ENCODE results near the gene IL11RA.
"Not testable (repeated sequence)": the region's sequence is repeated elsewhere in the genome, so short reads cannot be mapped to it uniquely, and the experiment has no call there.

Gene IL11RA

DNA sequence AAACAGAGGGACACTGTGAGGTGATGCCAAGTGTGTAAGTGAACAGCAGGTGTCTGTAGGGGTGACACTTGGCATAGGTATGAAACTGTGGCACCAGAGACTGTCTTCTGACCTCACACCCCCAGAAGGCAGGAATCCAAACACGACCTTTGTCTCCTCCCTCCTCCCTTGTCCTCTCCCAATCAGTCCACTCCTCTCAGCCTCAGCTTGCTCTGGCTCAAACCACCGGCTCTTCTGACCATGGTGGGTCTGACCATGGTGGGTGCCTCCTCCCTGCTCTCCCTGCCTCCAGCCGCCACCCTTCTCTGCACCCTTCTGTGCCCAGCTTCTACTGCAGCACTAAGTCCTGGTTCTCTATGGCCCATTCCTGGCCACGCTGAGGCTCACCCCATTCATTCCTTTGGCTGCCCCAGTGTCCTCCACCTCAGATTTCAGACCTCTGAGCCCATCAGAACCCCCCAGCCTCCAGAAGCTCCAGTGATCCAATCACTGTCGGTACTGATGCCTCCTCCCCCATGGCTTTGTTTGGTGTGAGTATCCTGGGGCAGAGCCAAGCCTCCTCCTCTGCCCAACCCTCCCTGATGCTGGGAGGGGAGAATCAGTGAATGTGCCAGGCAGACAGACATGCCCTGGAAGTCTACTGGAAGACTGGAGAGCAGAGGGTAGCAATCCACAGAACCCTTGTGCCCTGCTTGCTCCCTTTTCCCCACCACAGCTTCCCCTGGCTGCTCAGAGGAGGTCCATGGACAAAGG, 21.4 kb upstream of the IL11RA start:
- no peak for DNase-seq

DNA sequence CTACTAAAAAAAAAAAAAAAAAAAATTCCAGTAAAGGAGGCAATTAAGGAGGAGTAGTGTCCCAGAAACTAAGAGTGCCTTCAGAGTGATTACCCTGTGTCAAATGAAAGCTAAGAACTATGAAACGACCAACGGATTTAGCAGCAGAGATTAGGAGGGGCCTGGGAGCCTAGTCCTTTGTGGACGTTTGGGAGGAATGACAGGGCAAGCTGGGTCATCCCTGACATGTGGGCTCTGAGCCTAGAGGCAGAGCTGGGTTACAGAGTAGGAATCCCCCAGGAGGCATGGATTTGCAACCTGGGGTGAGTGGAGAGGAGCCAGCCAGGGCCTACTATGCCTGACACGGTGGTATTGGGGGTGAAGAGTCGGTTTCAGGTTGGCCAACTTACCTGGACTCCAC, 18.8 kb upstream of the IL11RA start:
- no peak for DNase-seq

DNA sequence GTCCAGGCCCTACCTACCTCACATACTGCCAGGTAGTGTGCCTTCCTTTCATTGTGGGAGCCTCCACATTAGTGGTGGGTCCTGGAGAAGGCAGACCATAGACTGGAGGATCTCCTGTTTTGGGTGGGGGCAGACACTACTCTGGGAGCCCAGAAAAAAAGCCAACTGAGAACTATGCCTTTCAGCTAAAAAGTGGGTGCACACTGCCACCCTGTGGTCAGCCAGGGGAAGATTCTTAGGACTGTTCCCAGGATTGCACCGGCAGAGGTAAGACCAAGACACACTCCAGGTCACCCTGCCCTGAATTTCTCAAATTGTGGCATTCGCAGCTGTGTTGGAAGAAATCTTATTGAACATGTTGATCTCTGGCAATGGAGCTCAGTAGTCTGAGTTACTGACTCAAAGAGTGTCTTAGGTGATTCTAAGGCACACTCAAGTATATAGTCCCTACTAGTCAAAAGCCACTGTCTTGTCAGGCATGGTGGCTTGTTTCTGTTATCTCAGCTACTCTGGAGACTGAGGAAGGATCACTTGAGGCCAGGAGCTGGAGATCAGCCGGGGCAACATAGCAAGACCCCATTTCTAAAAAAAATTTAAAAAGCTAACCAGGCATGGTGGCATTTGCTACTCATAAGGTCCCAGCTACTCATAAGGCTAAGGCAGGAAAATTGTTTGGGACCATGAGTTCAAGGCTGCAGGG, 18.0 kb upstream of the IL11RA start:
- DNase-seq, result peak; percentile 81

DNA sequence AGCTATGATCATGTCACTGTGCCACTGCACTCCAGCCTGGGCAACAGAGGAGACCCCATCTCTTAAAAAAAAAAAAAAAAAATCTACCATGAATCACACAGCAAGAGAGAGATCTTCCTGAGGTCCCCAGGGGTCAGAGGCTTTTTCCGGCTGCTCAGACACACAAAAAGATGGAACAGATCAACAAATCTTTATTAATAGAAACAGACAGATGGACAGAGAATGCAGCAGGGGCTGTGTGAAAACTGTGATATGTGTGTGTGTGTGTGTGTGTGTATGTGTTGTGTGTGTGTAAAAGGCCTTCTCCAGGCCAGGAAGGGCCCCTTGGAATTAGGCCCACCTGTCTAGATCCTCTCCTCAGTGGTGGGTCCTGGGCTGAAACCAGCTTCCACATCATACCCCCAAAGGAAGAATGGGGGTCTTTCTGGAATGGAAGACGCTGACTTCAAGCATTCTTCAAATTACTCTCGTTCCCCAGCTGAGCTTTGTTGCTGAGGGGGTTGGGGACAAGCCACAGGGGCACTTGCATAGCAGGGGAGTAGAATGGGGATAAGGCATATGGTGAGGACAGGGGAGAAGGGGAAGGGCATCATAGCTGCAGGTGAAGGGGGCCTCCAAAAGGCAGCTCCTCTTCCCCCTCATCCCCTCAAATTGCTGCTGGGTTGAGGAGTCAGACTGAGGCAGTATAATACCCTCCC, 17.3 kb upstream of the IL11RA start:
- DNase-seq, result no peak

DNA sequence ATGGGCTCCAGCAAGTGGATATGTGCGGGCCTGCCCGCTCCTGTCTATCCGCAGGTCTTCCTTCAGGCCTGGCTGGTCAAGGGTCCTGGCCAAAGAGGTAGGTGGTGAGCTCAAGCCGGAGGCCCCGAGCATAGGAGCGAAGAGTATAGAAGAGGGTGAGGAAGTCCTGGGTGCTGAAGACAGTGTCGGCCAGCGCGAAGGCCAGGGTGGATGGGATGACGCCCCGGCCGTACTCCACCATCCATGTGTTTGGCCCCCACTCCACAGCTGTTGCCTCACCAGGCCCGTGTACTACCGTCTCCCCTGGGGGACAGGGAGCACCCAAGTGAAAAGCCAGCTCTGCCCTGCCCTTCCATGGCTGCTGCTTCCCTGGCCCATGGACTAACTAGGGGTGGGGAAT, 16.4 kb upstream of the IL11RA start:
- no peak for DNase-seq

DNA sequence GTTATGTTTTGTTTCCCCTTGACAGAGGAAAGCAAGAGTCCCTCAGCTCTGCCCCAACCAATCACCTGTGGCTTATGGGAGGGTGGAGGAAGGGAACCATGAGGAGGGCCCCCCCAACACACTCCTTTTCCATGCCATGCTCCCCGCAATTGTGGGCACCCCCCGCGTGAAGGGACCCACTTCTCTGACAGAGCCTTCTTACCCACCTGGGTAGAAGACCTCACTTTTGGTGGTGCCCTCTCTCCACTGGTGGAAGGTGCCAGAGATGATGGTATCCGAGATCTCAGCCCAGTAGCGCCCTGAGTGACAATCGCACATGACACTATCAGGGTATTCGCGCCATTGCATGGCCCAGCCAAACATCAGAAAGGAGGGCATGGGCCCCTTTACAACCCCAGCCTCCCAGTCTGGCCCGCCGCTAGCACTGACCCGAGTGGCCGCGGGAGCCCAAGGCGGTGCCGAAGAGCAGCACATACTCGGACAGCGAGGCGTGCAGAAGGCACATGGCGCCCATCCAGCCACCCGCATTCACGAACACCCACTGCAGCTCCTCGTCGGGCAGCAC, 15.1 kb upstream of the IL11RA start:
- no peak for DNase-seq

DNA sequence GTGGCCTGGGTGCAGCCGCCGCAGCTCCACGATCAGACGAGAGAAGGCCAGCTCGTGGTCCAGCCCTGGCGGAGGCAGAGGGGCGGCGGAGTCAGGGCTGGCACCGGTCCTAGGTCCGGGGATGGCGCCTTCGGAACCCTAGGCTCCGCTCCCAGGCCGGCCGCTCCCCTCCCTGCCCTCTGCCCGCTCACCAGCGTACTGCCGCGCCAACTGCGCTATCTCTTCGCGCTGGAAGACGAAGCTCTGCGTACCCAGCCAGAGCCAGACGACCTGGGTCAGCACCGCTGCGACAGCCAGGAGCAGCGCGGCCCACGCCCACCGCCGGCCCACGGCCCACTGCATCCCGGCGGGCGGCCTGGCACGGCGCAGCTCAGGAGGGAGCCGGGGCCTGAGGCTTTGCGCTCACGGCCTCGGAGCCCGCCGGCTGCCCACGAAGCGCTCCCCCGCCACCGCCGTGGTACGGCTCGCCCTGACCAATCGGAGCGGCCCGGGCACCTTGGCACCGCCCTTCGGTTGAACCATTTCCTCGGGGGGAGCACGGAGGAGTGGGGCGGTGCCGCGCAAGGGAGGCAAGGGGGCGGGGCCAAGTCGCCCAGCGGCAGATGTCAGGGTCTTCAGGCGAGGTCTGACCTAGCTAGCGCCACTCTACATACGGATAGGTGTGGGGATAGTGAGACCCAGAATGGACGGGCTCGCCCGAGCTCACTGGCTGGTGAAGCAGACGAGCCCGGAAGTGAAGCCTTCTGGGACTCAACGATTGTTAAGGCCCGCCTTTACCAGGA, 14.4 kb upstream of the IL11RA start, which contains the start of gene SIGMAR1:
SIGMAR1 (minus strand) TSS at position 432 of the 782 bp plus-strand sequence; CDS start at position 342, 90 bp downstream.
- DNase-seq, result peak; percentile 97

DNA sequence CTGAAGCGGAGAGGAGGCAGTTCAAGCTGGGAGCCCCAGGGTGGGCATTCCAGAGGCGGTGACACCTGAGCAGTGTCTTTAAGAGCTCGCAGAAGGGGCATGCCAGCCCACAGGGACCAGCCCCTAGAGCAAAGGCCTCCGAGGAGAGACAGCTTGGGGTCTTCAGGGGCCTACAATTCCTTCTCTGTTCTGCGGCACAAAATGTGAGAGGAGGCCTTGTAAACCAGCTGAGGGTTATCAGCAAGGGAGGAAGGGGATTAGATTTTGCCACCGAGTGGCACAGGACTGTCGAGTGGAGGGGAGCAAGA, 13.9 kb upstream of the IL11RA start:
- DNase-seq, result no peak

DNA sequence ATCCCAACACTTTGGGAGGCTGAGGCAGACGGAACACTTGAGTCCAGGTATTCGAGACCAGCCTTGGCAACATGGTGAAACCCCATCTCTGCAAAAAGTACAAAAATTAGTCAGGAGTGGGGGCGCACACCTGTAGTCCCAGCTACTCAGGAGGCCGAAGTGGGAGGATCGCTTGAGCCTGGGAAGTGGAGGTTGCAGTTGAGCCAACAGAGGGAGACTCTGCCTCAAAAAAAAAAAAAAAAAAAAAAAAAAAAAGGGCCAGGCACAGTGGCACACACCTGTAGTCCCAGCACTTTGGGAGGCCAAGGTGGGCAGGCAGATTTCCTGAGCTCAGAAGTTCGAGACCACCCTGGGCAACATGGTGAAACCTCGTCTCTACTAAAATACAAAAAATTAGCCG, 12.7 kb upstream of the IL11RA start:
- not testable (repeated sequence) for DNase-seq

DNA sequence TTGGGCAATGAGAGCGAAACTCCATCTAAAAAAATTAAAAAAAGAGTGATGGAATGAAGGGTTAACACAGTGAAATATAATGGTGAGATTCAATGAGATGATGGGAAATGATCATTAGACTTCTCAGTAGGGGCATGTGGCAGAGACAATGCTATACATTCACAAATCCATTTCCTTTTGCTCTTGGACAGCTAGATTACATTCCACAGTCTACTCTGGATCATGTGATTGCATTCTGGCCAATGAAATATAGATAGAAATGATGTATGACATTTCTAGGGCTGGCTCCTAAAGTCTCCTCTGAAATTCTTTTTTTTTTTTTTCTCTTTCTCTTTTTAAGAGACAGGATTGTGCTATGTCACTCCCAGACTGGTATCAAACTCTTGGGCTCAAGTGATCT, 9.3 kb upstream of the IL11RA start:
- no peak for DNase-seq

DNA sequence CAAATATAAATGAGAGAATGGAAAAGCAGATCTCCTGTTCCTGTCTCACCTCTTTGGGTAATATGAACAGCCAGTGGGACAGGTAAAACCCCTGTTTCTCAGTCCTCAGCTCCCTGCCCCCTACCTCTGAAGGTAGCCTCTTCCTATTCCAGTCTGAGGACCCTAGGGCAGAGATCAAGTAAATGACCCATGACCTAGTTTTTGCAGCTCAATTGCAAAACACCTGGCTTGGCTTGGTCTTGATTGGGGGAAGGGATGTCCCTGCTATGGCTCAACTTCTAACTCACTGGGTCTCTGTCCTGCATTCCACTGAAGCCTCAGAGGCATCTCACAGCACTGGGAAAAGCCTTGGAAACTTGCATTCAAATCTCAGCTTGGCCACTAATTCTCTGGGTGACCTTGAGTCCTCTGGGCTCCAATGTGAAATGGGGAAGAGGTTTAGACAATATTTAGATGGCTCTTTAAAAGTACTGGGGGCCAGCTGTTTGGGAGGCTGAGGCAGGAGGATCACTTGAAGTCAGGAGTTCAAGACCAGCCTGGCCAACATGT, 7.1 kb upstream of the IL11RA start:
- no peak for DNase-seq

DNA sequence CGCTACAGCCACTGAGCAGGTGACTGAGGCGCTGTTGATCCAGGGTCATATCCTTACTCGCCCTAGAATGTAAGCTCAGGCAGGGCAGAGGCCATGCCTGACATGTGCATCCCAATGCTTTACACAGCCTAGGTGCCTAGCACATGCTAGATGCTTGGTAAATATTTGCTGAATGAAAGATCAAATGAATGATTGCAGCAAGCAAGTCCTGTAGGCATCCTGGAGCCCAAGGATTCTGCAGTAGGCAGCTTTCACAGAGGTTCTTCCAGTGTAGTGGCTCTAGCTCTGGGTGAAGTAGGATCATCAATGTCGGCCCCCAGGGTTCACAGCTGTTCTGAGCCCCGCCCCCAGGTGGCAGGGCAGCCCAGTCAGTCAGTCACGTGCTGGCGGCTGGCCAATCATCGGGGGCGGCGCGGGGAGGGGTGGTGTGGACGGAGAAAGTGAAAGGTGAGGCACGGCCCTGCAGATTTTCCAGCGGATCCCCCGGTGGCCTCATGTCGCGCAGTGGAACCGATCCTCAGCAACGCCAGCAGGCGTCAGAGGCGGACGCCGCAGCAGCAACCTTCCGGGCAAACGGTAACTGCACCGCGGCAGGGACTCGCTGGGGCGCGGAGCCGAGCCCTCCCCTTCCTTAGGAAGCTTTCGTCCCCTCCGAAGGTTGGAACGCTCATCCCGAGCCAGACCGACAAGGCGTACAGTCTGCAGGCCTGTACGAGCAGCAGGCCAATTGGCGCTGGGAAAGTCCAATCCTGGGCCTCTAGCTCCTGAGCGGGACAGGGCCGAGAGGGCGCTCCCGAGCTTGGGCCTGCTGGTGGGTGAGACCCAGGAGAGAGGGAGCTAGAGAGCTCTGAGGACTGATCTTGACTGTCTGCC, 5.5 kb upstream of the IL11RA start, which contains the start of gene GALT:
GALT (plus strand) TSS at position 465 of the 873 bp plus-strand sequence; CDS start at position 495, 30 bp downstream.
- DNase-seq, result peak; percentile 96

DNA sequence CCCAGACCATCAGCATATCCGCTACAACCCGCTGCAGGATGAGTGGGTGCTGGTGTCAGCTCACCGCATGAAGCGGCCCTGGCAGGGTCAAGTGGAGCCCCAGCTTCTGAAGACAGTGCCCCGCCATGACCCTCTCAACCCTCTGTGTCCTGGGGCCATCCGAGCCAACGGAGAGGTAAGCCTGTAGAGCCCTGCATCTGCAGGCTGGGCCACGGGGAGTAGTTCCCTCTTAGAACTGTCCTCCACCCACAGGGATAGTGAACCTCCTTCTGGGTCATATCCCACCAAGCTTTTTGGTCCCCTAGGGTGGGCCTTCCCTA, 4.9 kb upstream of the IL11RA start:
- no peak for DNase-seq

DNA sequence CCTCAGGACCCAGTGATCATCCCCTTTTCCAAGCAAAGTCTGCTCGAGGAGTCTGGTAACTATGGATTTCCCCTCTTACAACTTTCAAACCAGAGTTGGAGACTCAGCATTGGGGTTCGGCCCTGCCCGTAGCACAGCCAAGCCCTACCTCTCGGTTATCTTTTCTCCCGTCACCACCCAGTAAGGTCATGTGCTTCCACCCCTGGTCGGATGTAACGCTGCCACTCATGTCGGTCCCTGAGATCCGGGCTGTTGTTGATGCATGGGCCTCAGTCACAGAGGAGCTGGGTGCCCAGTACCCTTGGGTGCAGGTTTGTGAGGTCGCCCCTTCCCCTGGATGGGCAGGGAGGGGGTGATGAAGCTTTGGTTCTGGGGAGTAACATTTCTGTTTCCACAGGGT, 4.3 kb upstream of the IL11RA start:
- no peak for DNase-seq

DNA sequence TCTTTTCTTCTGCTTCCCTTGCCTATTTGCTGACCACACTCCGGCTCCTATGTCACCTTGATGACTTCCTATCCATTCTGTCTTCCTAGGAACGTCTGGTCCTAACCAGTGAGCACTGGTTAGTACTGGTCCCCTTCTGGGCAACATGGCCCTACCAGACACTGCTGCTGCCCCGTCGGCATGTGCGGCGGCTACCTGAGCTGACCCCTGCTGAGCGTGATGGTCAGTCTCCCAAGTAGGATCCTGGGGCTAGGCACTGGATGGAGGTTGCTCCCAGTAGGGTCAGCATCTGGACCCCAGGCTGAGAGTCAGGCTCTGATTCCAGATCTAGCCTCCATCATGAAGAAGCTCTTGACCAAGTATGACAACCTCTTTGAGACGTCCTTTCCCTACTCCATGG, 3.3 kb upstream of the IL11RA start:
- no peak for DNase-seq

DNA sequence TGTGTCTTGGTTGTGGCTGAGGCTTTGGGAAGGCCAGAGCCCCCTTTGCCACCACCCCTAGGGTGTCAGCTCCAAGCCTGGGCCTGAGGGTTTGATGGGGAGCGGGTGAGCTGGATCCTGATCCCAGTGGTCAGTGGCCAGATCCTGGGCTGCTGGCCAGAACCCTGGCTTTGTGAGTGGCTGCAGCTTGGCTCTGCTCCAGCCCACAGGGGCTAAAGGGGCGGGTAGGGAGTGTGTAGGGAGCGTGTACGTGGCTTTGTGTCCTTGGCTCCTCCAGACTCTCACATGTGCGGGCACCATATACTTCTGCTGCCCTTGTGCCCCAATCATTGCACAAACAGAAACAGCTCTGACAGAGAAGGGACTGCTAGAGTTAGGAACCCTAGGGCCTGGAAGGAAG, 1.2 kb upstream of the IL11RA start:
- DNase-seq, result no peak

DNA sequence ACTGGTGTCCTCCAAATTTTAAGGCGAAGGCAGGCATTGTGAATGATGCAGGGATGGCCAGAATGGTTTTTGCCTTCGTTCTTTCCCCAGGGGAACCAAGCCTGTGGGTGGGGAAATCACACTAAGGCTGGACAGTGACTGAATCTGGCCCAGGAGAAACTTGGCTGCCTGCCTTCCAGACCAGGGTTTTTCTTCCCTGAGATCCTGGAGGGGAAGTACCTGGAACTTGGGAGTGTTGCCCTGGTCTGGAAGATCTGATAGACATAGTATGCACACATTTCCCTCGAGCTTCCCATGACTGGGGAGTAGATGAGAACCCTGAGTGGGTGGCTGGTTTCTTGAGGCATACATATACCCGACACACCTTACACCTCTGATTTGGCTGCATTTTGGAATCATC, 664 bp upstream of the IL11RA start:
- no peak for DNase-seq

DNA sequence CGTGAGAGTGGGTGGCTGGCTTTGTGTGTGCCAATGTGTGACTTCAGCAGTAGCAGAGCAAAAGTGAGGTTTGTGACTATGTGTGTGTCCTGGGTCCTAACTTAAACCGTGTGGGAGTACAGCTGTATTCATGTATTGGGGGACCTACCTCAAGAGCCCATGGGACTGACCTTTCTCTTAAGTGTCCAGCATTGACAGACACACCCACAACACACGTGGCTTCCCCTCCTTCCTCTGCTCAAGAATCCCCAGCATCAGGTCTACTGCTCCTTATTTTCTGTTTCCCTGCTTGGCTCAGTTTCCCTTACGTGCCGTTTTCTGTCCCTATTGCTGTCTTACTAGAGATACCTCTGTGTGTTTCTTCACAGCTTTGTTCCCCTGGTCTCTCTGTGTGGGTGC, 616 bp downstream of the IL11RA start:
- no peak for DNase-seq

DNA sequence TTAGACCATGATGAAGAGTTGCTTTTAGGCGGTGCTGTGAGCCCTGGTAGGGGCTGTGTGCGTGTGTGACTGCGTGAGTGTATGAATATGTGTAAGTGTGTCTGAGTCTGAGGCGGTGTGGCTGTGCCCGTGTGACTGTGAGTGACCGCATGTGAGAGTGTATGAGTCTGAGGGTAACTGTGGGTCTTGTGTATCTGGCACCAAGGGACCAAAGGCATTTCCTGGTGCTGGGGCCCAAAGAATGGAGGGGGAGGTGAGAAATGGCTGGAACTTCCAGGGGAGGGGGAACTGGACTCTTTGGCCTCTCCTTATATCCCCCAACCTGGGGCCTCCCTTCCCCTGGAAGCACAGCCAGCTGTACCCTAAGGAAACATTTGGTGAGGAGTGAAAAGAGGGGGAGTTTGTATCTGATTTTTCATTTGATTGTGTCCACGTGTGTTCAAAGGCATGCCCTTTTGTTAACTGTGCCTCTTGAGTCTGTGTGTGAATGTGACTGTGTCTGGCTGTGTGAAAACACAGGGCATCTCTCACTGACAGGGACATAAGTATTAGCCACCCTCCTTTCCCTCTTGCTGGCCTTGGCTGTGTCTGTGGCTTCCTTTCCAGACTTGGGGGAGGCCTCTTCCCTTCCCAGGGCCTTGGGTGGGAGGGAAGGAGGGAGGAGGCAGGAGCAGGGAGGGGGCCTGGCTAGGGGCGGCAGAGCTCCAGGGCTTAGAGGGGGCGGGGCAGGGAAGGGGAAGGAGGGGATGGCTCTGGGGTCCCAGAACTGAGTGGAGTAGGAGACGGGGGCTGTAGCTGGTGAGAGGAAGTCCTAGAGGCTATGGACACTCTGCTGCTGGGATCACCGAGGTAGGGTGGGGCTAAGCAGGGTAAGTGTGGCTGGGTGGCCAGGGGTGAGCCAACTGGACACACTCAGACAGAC, 1.4 kb downstream of the IL11RA start:
- peak; percentile 88 for DNase-seq

DNA sequence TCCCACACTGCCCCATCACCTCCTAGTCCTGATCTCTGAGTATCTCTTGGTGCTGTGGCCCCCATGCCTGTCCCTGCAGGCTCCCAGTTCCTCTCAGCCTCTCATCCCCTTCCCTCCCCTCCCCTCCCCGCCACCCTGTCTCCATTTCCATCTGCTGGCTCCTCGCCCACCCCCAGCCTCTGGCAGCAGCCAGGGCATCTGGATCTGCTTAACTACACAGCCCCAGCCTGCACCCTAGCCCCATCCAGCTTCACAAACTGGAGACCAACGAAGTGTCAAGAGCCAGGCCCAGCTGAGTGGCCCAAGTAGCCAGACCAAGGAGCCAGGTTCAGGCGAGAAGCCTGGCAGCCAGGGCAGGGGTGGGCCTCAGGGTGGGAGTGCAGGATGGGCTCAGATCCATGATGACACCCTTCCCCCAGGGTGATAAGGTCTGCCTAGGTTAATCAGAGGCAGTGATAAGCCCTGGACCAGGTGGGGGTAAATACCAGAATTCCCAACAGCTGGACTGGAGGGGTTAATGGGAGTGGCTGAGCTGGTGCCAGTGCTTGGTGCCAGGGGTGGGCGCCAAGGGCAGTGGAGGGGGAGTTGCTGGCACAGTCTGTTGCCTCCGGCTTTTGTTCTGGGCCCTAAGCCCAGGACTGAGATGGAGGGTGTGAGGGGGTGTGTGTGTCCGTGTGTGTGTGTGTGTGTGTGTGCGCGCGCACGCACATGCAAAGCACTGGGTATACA, 2.5 kb downstream of the IL11RA start:
- peak; percentile 91 for DNase-seq

Measured in right forelimb (tissue), 1 donor.